ENCODE data around the gene FNDC8. TPM values are rescaled to one million over a fixed set of nuclear protein-coding genes. Genes with fewer than 3 reads are reported as not detected.
A peak's percentile ranks its signal among the peaks of the same experiment; 100 is the strongest.

Gene FNDC8
- total and polyA plus RNA-seq, 9 of the 15 experiments (the other 6 are each of a cell fraction or from before 2014, with no cell fraction given) = 0.04 TPM; not detected in 8

DNA sequence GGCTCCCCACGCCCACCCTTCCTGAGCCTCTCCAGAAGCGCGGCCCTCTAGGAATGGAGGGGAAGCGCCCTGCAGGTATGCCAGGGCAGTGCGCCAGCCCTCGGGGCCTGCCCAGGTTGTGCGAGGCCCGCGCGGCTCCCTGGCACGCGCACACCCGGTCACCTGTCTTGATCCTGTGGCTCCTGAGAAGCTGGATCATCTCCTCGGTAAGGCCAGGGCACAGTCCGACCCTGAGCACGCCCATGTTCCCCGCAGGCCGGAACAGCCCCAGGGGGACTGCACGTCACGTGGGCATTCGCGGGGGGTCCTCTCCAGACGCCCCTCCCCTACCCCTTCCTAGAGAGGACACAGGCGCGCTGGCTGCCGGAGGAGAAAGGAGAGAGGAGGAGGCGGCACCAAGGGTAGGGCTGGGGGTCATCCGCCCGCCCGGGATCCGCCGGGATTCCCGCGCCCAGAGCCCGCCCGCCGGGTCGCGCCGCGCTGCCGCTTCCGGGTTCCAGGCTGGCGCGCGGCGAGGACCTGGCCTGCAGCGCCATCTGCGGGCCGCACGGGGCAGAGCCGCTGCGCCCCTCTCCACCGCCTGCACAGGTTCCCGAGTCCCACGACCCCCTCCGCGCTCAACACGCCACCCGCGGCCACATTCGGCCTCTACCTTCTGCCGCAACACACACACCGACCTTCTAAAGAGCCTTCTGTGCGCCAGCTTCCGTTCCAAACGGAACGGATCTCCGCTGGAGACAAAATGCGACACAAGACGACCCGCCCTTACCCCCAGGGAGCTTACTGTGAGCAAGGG is 1.8 kb upstream of the FNDC8 start, which contains the start of gene RAD51D (continued):
- TF ChIP-seq, protein P1, sequence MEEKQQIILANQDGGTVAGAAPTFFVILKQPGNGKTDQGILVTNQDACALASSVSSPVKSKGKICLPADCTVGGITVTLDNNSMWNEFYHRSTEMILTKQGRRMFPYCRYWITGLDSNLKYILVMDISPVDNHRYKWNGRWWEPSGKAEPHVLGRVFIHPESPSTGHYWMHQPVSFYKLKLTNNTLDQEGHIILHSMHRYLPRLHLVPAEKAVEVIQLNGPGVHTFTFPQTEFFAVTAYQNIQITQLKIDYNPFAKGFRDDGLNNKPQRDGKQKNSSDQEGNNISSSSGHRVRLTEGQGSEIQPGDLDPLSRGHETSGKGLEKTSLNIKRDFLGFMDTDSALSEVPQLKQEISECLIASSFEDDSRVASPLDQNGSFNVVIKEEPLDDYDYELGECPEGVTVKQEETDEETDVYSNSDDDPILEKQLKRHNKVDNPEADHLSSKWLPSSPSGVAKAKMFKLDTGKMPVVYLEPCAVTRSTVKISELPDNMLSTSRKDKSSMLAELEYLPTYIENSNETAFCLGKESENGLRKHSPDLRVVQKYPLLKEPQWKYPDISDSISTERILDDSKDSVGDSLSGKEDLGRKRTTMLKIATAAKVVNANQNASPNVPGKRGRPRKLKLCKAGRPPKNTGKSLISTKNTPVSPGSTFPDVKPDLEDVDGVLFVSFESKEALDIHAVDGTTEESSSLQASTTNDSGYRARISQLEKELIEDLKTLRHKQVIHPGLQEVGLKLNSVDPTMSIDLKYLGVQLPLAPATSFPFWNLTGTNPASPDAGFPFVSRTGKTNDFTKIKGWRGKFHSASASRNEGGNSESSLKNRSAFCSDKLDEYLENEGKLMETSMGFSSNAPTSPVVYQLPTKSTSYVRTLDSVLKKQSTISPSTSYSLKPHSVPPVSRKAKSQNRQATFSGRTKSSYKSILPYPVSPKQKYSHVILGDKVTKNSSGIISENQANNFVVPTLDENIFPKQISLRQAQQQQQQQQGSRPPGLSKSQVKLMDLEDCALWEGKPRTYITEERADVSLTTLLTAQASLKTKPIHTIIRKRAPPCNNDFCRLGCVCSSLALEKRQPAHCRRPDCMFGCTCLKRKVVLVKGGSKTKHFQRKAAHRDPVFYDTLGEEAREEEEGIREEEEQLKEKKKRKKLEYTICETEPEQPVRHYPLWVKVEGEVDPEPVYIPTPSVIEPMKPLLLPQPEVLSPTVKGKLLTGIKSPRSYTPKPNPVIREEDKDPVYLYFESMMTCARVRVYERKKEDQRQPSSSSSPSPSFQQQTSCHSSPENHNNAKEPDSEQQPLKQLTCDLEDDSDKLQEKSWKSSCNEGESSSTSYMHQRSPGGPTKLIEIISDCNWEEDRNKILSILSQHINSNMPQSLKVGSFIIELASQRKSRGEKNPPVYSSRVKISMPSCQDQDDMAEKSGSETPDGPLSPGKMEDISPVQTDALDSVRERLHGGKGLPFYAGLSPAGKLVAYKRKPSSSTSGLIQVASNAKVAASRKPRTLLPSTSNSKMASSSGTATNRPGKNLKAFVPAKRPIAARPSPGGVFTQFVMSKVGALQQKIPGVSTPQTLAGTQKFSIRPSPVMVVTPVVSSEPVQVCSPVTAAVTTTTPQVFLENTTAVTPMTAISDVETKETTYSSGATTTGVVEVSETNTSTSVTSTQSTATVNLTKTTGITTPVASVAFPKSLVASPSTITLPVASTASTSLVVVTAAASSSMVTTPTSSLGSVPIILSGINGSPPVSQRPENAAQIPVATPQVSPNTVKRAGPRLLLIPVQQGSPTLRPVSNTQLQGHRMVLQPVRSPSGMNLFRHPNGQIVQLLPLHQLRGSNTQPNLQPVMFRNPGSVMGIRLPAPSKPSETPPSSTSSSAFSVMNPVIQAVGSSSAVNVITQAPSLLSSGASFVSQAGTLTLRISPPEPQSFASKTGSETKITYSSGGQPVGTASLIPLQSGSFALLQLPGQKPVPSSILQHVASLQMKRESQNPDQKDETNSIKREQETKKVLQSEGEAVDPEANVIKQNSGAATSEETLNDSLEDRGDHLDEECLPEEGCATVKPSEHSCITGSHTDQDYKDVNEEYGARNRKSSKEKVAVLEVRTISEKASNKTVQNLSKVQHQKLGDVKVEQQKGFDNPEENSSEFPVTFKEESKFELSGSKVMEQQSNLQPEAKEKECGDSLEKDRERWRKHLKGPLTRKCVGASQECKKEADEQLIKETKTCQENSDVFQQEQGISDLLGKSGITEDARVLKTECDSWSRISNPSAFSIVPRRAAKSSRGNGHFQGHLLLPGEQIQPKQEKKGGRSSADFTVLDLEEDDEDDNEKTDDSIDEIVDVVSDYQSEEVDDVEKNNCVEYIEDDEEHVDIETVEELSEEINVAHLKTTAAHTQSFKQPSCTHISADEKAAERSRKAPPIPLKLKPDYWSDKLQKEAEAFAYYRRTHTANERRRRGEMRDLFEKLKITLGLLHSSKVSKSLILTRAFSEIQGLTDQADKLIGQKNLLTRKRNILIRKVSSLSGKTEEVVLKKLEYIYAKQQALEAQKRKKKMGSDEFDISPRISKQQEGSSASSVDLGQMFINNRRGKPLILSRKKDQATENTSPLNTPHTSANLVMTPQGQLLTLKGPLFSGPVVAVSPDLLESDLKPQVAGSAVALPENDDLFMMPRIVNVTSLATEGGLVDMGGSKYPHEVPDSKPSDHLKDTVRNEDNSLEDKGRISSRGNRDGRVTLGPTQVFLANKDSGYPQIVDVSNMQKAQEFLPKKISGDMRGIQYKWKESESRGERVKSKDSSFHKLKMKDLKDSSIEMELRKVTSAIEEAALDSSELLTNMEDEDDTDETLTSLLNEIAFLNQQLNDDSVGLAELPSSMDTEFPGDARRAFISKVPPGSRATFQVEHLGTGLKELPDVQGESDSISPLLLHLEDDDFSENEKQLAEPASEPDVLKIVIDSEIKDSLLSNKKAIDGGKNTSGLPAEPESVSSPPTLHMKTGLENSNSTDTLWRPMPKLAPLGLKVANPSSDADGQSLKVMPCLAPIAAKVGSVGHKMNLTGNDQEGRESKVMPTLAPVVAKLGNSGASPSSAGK (IDR thresholded peaks at IDR 0.05) = peak; percentile 79
- TF ChIP-seq SIN3B (IDR thresholded peaks at IDR 0.05; ENCODE audit: low read depth) = peak; percentile 11; the same call in 1 of the 2 replicates
- TF ChIP-seq BDP1 (IDR thresholded peaks at IDR 0.05; ENCODE audit: insufficient read depth, insufficient read length) = no peak
- TF ChIP-seq, protein P2, sequence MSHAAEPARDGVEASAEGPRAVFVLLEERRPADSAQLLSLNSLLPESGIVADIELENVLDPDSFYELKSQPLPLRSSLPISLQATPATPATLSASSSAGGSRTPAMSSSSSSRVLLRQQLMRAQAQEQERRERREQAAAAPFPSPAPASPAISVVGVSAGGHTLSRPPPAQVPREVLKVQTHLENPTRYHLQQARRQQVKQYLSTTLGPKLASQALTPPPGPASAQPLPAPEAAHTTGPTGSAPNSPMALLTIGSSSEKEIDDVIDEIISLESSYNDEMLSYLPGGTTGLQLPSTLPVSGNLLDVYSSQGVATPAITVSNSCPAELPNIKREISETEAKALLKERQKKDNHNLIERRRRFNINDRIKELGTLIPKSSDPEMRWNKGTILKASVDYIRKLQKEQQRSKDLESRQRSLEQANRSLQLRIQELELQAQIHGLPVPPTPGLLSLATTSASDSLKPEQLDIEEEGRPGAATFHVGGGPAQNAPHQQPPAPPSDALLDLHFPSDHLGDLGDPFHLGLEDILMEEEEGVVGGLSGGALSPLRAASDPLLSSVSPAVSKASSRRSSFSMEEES (CRISPR knock-in tag; IDR thresholded peaks at IDR 0.05) = peak; percentile 22; the same call in 1 of the 2 replicates
- TF ChIP-seq BCL6 (CRISPR knock-in tag; IDR thresholded peaks at IDR 0.05) = no peak
- TF ChIP-seq ZNF507 (tag; conservative IDR thresholded peaks at IDR 0.05) = no peak
- TF ChIP-seq SIN3A (IDR thresholded peaks at IDR 0.05; ENCODE audit: borderline replicate concordance in 2 of 2, control insufficient read depth in 1 of 2, low read depth in 2 of 2, low read length in 2 of 2) = peak; percentile 53 to 79; a peak in 2 of 4 replicates
- TF ChIP-seq, protein P3, sequence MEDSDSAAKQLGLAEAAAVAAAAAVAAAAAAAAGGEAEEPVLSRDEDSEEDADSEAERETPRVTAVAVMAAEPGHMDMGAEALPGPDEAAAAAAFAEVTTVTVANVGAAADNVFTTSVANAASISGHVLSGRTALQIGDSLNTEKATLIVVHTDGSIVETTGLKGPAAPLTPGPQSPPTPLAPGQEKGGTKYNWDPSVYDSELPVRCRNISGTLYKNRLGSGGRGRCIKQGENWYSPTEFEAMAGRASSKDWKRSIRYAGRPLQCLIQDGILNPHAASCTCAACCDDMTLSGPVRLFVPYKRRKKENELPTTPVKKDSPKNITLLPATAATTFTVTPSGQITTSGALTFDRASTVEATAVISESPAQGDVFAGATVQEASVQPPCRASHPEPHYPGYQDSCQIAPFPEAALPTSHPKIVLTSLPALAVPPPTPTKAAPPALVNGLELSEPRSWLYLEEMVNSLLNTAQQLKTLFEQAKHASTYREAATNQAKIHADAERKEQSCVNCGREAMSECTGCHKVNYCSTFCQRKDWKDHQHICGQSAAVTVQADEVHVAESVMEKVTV (CRISPR knock-in tag; IDR thresholded peaks at IDR 0.05) = peak; percentile 78
- peak; percentile 38 for TF ChIP-seq HCFC1 (IDR thresholded peaks at IDR 0.05; ENCODE audit: low read depth, low read length)
- TF ChIP-seq TARDBP (IDR thresholded peaks at IDR 0.05) = no peak
- no peak for TF ChIP-seq ZNF584 (CRISPR knock-in tag; IDR thresholded peaks at IDR 0.05; ENCODE audit: low read depth)
